Lower leg skin (tissue), 3 donors: ENCODE measurements around the gene ZSWIM8.
"Not testable (repeated sequence)": the region's sequence is repeated elsewhere in the genome, so short reads cannot be mapped to it uniquely, and the experiment has no call there.

ENCODE experiments used
- POLR2A ChIP-seq, 2 donors: fragments of 450-650 bp; IDR thresholded peaks; one replicate each; pipeline ENCODE4 v1.6.1; 2016 to 2017; ENCODE audit warnings: antibody characterized with exemption in 2 of 2, mild to moderate bottlenecking in 1 of 2, moderate library complexity in 1 of 2
- TF ChIP-seq, protein P1 (sequence below), 3 donors: fragments of 450-650 bp; IDR thresholded peaks; one replicate each; pipeline ENCODE4 v1.5.1; 2016; ENCODE audit warnings: antibody characterized with exemption in 3 of 3, mild to moderate bottlenecking in 3 of 3, moderate library complexity in 2 of 3

DNA sequence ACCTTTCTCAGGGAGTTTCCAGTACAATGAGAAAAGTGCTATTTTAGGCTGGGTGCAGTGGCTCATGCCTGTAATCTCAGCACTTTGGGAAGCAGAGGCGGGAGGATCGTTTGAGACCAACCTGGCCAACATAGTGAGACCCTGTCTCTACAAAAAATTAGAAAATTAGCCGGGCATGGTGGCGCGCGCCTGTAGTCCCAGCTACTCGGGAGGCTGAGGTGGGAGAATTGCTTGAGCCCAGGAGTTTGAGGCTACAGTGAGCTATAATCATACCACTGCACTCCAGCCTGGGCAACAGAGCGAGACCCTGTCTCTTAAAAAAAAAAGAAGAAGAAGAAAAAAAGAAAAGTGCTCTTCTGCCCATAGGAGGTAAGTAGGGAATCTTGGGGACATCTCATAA, 10.6 kb downstream of the ZSWIM8 start:
- TF ChIP-seq, protein P1, sequence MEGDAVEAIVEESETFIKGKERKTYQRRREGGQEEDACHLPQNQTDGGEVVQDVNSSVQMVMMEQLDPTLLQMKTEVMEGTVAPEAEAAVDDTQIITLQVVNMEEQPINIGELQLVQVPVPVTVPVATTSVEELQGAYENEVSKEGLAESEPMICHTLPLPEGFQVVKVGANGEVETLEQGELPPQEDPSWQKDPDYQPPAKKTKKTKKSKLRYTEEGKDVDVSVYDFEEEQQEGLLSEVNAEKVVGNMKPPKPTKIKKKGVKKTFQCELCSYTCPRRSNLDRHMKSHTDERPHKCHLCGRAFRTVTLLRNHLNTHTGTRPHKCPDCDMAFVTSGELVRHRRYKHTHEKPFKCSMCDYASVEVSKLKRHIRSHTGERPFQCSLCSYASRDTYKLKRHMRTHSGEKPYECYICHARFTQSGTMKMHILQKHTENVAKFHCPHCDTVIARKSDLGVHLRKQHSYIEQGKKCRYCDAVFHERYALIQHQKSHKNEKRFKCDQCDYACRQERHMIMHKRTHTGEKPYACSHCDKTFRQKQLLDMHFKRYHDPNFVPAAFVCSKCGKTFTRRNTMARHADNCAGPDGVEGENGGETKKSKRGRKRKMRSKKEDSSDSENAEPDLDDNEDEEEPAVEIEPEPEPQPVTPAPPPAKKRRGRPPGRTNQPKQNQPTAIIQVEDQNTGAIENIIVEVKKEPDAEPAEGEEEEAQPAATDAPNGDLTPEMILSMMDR (IDR thresholded peaks at IDR 0.05) = not testable (repeated sequence)
- not testable (repeated sequence) for TF ChIP-seq POLR2A (IDR thresholded peaks at IDR 0.05)
